GM23338 (cell line): ENCODE data around the gene DRGX. TPM values are rescaled to one million over a fixed set of nuclear protein-coding genes. Genes with fewer than 3 reads are reported as not detected.
A peak's percentile ranks its signal among the peaks of the same experiment; 100 is the strongest.

Experiments used
- ATAC-seq: fragments of 200-7000 bp; cut with Tn5 transposase; 3 replicates; pipeline ENCODE4 v1.9.1; 2020
- DNase-seq: peaks from one replicate; pipeline ENCODE4 v3.0.0-alpha.2; 2015; ENCODE audit warnings: low spot score
- H2AFZ ChIP-seq: fragments of 200-600 bp; sonication (generic); 2 replicates; pipeline ENCODE4 v1.8.0; 2016; ENCODE audit warnings: antibody characterized with exemption, mild to moderate bottlenecking, moderate library complexity
- H3F3A ChIP-seq: fragments of 200-600 bp; sonication (generic); replicated peaks from 2 replicates; pipeline ENCODE4 v1.8.0; 2017; ENCODE audit warnings: antibody characterized with exemption, mixed run types, low read depth
- H3K27ac ChIP-seq: fragments of 200-600 bp; sonication (generic); 2 replicates; pipeline ENCODE4 v1.6.1; 2016; ENCODE audit warnings: low read depth
- H3K27me3 ChIP-seq: fragments of 200-600 bp; sonication (generic); 2 replicates; pipeline ENCODE4 v1.8.0; 2016; ENCODE audit warnings: mild to moderate bottlenecking, mixed run types, moderate library complexity; ENCODE audit not compliant: insufficient read depth
- H3K36me3 ChIP-seq: fragments of 200-600 bp; sonication (generic); 2 replicates; pipeline ENCODE4 v1.8.0; 2016; ENCODE audit warnings: mild to moderate bottlenecking; ENCODE audit not compliant: insufficient read depth
- H3K4me1 ChIP-seq: fragments of 200-600 bp; sonication (generic); 2 replicates; pipeline ENCODE4 v1.8.0; 2016; ENCODE audit warnings: mild to moderate bottlenecking, moderate library complexity; ENCODE audit not compliant: insufficient read depth
- H3K4me2 ChIP-seq: fragments of 200-600 bp; sonication (generic); 2 replicates; pipeline ENCODE4 v1.7.1; 2017; ENCODE audit warnings: mixed run types
- H3K4me3 ChIP-seq: fragments of 200-600 bp; sonication (generic); 2 replicates; pipeline ENCODE4 v1.6.1; 2016; ENCODE audit warnings: mixed run types
- H3K79me2 ChIP-seq: fragments of 200-600 bp; sonication (generic); replicated peaks from 2 replicates; pipeline ENCODE4 v1.8.0; 2017; ENCODE audit warnings: mild to moderate bottlenecking; ENCODE audit not compliant: insufficient read depth
- H3K9me2 ChIP-seq: fragments of 200-600 bp; sonication (generic); 2 replicates; pipeline ENCODE4 v1.8.0; 2017; ENCODE audit not compliant: insufficient read depth
- H4K20me1 ChIP-seq: fragments of 200-600 bp; sonication (generic); replicated peaks from 2 replicates; pipeline ENCODE4 v1.8.0; 2017; ENCODE audit warnings: mild to moderate bottlenecking; ENCODE audit not compliant: insufficient read depth
- H3K27ac Mint-ChIP-seq: 2 replicates; pipeline ENCODE4 v1.8.0; 2020; ENCODE audit warnings: inconsistent platforms, mild to moderate bottlenecking, moderate library complexity, mixed read lengths
- H3K27me3 Mint-ChIP-seq: 3 replicates; pipeline ENCODE4 v1.8.0; 2022; ENCODE audit warnings: low read depth, mild to moderate bottlenecking, moderate library complexity, mixed read lengths, inconsistent platforms; ENCODE audit not compliant: insufficient read depth, poor library complexity
- H3K36me3 Mint-ChIP-seq: 3 replicates; pipeline ENCODE4 v1.8.0; 2021; ENCODE audit warnings: low read depth, mild to moderate bottlenecking, inconsistent platforms, moderate library complexity, mixed read lengths
- H3K4me1 Mint-ChIP-seq: 3 replicates; pipeline ENCODE4 v1.8.0; 2020; ENCODE audit warnings: mild to moderate bottlenecking, inconsistent platforms, mixed read lengths
- H3K4me3 Mint-ChIP-seq: 3 replicates; pipeline ENCODE4 v1.8.0; 2021; ENCODE audit warnings: moderate library complexity, mild to moderate bottlenecking, inconsistent platforms, mixed read lengths
- H3K9me3 Mint-ChIP-seq: 3 replicates; pipeline ENCODE4 v1.8.0; 2020; ENCODE audit warnings: moderate library complexity, mild to moderate bottlenecking, inconsistent platforms, mixed read lengths
- CTCF ChIP-seq, 2 experiments: fragments of 200-600 bp in 1 of 2; sonication (generic) in 1 of 2; conservative IDR thresholded peaks; 2 replicates each; pipeline versions ENCODE4 v1.5.1 to v1.6.1; 2016 to 2017; ENCODE audit warnings: antibody characterized with exemption in 2 of 2, low read depth in 2 of 2, mild to moderate bottlenecking in 2 of 2, moderate library complexity in 1 of 2
- ETS1 ChIP-seq: IDR thresholded peaks from 2 replicates; pipeline ENCODE4 v1.6.1; 2016; ENCODE audit warnings: antibody characterized with exemption
- EZH2 ChIP-seq: fragments of 200-600 bp; sonication (generic); IDR thresholded peaks from one replicate; pipeline ENCODE4 v1.8.0; 2017; ENCODE audit warnings: antibody characterized with exemption, mild to moderate bottlenecking, low read depth; ENCODE audit not compliant: unreplicated experiment
- JUNB ChIP-seq: IDR thresholded peaks from one replicate; pipeline ENCODE4 v1.6.1; 2016; ENCODE audit warnings: antibody characterized with exemption; ENCODE audit not compliant: unreplicated experiment
- NANOG ChIP-seq: IDR thresholded peaks from 2 replicates; pipeline ENCODE4 v1.6.1; 2016; ENCODE audit warnings: antibody characterized with exemption, borderline replicate concordance
- REST ChIP-seq: IDR thresholded peaks from one replicate; pipeline ENCODE4 v1.6.1; 2018; ENCODE audit warnings: antibody characterized with exemption; ENCODE audit not compliant: unreplicated experiment
- STAT1 ChIP-seq: IDR thresholded peaks from one replicate; pipeline ENCODE4 v1.6.1; 2016; ENCODE audit warnings: antibody characterized with exemption; ENCODE audit not compliant: unreplicated experiment
- ZNF331 ChIP-seq: fragments of 250-450 bp; sonication (Bioruptor Pico); IDR thresholded peaks from 2 replicates; pipeline ENCODE4 v1.5.0; 2020; ENCODE audit warnings: low read depth, mild to moderate bottlenecking, moderate library complexity
- polyA plus RNA-seq: library from polyadenylated mRNA; unstranded; fragments of >200 nt; fragmentation: Nextera tagmentation; extraction: Ambion mirVana; gene quantifications from 2 replicates; pipeline ENCODE4 v1.2.1, GENCODE V29; 2016
- total RNA-seq: library from RNA; depleted of rRNA; stranded (reverse); fragments of >200 nt; shearing (Covaris generic); gene quantifications from 2 replicates; pipeline ENCODE4 v1.2.3, GENCODE V29; 2014

Gene DRGX
- total and polyA plus RNA-seq, 2 experiments from 2014 or later: not detected

GRCh38 chr10:49324711-49325110 lies 71.2 kb downstream of the DRGX start:
- no peaks in the 10 kb centered on the region for H3K4me1 ChIP-seq
- peaks cover 7% of the 10 kb centered on the region for H3K4me1 Mint-ChIP-seq
- H3K9me3 Mint-ChIP-seq: no peaks in the 10 kb centered on the region; the same call in 2 of the 3 replicates
- peaks cover 7% of the 10 kb centered on the region for H3K27me3 Mint-ChIP-seq
- H3F3A ChIP-seq: no peaks in the 10 kb centered on the region
- H3K79me2 ChIP-seq: no peaks in the 10 kb centered on the region
- no peak overlapping the region for H3K27ac Mint-ChIP-seq
- H2AFZ ChIP-seq: no peak overlapping the region
- TF ChIP-seq ZNF331 (CRISPR knock-in tag) (no peak), CTCF (conservative IDR thresholded peaks at IDR 0.05; ENCODE audit: low read depth in 2 of 2) (peak; percentile 49 to 77)
- no peak overlapping the region for H3K4me3 Mint-ChIP-seq
- no peaks in the 10 kb centered on the region for H3K9me2 ChIP-seq
- H3K27ac ChIP-seq: no peak overlapping the region
- H3K27me3 ChIP-seq: no peaks in the 10 kb centered on the region
- H3K36me3 ChIP-seq: no peaks in the 10 kb centered on the region
- no peaks in the 10 kb centered on the region for H4K20me1 ChIP-seq
- no peaks in the 10 kb centered on the region for H3K36me3 Mint-ChIP-seq
- no peak overlapping the region for H3K4me3 ChIP-seq
- peak; percentile 75 for ATAC-seq
- H3K4me2 ChIP-seq: no peak overlapping the region
- peak; percentile 57 for DNase-seq

GRCh38 chr10:49323896-49324270 lies 72.0 kb downstream of the DRGX start:
- H2AFZ ChIP-seq: no peak overlapping the region
- no peaks in the 10 kb centered on the region for H4K20me1 ChIP-seq
- H3K4me1 ChIP-seq: no peaks in the 10 kb centered on the region
- no peaks in the 10 kb centered on the region for H3K79me2 ChIP-seq
- no peak overlapping the region for H3K4me3 Mint-ChIP-seq
- H3K27ac ChIP-seq: no peak overlapping the region
- no peak overlapping the region for H3K4me2 ChIP-seq
- H3K27me3 ChIP-seq: no peaks in the 10 kb centered on the region
- H3K36me3 Mint-ChIP-seq: no peaks in the 10 kb centered on the region
- no peaks in the 10 kb centered on the region for H3F3A ChIP-seq
- no peaks in the 10 kb centered on the region for H3K9me2 ChIP-seq
- no peak overlapping the region for H3K4me3 ChIP-seq
- H3K27me3 Mint-ChIP-seq: peaks cover 7% of the 10 kb centered on the region
- ATAC-seq (no peak), DNase-seq (no peak)
- H3K36me3 ChIP-seq: no peaks in the 10 kb centered on the region
- H3K9me3 Mint-ChIP-seq: no peaks in the 10 kb centered on the region; the same call in 2 of the 3 replicates
- peaks cover 7% of the 10 kb centered on the region for H3K4me1 Mint-ChIP-seq
- no peak overlapping the region for H3K27ac Mint-ChIP-seq
- TF ChIP-seq EZH2 (no peak), STAT1 (no peak), NANOG (no peak), ETS1 (no peak), JUNB (no peak), REST (no peak), ZNF331 (CRISPR knock-in tag) (no peak)
